Ecto neural progenitor cell (in vitro differentiated cells): Measurements from ENCODE around the gene TMCC2.
"Not testable (repeated sequence)": the region's sequence is repeated elsewhere in the genome, so short reads cannot be mapped to it uniquely, and the experiment has no call there.

Experiments used
- DNase-seq: peaks from one replicate; pipeline ENCODE4 v3.0.0-alpha.2; 2018; ENCODE audit warnings: low spot score

TMCC2 gene

DNA sequence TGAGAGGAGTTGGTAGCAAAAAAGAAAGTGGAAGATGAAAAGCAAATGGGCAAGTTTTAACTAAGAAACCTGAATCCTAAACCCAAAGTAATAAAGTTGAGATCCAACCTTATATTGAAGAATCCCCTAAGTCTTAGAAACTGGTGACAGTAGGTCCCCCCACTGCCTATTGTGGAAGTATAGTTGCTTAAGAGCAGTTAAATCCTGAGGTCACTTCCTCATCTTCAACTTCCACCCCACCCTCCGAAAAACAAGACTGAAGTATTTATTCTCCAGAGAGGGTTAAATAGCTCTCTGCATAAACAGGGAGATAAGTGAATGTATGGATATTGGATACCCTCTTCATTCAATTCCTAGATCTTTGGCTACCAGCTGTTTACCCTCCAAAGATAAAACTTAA, 13.0 kb upstream of the TMCC2 start:
- DNase-seq, result no peak

DNA sequence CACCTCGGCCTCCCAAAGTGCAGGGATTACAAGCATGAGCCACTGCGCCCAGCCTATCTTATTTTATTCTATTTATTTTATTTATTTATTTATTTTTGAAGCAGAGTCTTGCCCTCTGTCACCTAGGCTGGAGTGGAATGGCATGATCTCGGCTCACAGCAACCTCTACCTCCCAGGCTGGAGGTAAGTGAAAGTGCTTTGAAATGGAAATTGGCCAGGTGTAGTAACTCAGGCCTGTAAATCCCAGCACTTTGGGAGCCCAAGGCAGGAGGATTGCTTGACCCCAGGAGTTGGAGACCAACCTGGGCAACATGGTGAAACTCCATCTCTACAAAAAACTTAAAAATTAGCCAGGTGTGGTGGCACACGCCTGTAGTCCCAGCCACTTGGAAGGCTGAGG, 11.2 kb upstream of the TMCC2 start:
- no peak for DNase-seq

DNA sequence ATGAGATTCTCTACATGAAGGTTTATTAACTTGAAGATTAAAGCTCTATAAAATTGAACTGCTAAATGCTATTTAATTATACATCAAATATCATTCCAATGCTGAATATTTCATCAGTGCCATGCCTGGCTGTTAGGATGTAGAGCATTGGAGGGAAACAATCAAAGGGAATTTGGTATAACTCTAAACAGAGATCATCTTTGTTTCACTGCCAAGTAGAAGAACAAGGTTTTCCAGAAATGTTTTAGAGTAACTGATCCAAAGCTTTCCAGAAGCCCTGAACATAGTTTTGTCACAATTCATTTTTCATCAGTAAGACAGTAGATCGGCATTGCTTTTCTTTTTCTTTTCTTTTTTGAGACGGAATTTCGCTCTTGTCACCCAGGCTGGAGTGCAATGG, 10.3 kb upstream of the TMCC2 start:
- no peak for DNase-seq

DNA sequence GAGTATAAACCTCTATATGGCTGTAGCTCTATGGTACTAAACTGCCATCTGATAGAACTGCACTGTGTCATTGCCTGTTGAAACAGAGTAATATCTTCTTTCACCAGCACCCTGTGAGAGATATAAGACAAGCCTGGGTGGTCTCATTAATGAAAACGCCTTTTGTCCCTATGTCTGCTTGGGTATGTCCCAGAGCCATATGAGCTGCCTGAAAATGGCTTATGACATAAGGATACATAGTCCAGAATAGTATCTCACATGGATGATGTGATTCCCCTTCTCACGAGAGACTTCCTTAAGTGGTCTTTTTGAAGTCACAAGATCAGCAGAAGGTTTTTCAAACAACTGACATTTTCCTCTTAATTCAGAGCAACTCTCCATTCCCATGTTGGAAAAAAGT, 7.3 kb upstream of the TMCC2 start:
- DNase-seq, result no peak

DNA sequence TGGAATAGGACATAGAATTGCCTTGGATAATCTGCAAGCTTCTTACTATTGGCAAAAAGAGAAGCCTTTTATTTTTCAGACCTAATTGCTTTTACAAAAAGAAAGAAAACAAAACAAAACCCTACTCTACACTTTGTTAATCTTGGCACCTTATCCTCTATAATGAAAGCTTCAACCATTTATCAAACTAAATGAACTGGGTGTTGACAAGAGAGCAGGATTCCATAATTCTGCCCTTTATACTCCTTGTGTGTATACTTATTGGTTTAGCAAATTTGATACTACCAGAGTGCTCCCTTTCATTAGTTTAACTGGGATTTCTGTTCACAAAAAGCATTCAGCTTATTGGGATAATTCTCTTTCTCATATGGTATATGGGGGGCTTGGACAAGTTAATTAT, 3.0 kb upstream of the TMCC2 start:
- DNase-seq, result no peak

DNA sequence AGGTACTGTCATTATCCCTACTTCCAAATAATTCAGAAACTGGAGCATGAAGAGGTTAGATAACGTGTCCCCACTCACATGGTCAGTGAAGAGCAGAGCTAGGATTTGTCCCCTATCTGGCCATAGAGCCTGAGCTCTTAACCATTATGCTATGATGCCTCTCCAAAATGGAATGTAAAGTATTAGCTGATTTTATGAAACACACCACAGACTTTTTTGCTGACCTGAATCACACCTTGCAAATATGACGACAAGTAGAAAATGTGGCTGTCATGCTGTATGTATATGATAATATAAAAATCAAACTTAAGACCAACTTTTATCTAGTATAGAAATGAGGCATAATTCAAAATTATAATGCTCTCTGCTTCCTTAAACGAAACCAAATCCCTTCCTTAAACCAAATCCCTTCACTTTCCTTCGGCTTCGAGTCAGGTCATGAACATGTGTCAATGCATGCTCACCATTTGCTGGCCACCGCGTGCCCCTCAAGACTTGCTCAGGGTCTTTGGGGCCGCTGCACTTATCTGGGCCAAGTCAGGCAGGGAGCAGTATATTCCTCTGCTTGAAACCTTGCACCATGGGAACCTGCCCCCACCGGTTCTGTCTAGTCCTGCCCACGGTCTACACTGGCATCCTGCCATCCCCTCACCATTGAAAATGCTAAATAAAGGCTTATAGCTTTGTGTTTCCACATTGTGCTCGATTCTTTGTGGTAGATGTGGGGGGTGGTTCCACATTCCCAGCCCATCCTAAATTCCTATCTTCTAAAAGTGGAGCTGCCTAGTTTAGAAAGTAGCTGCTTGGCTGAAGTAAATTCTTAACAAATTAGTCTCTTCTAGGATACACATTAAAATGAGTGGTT, 1.6 kb upstream of the TMCC2 start:
- DNase-seq, result no peak

DNA sequence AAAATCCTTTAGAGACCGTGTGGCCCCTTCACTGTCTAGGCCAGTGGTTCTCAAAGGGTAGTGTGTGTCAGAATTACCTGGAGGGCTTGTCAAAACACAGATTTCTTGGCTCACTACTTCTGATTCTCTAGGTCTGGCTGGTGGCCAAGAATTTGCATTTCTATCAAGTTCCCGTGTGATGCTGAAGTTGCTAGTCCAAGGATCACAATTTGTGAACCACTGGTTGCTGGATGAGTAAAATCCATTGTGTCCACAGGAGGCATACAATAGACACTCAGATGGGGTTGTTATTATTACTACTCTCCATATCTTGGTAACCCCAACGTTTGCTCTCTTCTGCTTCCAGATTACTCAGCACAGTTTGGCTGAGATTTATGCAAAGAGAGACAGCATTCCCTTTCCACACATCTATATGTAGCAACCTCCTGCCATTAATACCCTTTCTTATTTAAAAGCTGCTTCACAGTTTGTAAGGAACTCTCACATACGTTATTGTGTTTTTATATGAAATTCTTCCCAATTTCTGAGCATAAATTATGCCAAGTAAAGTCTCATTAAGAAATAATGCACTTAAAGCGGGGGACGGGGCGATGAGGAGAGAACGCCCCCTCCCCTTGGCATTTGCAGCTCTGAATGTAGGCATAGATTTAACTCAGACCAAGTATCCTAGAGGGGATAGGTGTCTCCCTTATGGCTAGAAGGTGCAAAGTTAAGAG, 720 bp upstream of the TMCC2 start:
- DNase-seq, result no peak

DNA sequence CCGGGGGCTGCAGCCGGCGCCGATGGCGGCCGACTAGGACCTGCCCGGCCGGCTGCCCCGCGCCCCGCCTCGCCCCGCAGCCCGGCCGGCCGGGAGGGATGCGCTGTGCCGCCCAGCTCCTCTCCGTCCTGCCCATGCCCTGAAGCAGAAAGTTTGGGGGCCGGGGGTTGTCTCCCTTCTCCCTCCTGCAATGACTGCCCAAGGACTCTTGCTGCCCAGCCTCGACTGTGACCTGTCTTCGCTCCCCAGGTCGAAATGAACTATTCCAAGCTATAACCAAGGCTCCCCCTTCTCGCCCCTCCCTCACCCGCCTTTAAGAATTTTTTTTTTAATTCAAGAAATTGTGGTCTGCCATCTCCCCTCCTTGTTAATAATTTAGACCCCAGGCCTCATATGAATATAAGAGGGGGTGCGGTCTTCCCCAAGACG, 361 bp downstream of the TMCC2 start:
- no peak for DNase-seq

DNA sequence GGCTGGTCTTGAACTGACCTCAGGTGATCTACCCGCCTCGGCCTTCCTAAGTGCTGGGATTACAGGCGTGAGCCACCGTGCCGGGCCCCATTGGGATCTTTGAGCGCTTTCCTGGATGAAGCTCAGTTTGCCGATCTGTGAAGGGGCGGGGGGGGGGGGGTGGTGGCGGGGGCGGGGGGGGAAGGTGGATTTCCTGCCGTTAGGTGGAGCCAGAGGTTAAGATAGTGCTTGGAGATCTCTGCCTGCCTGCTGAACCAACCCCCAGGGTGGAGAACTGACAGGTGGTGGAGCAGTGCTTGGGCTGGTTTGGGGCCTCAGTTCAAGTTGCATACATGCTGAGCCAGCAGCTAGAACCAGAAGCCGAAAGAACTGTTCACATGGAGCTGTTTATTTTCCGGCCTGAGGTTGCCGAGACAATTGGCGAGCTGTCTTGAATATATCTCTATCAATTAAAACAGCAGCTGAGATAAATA, 1.7 kb downstream of the TMCC2 start:
- peak; percentile 79 for DNase-seq

DNA sequence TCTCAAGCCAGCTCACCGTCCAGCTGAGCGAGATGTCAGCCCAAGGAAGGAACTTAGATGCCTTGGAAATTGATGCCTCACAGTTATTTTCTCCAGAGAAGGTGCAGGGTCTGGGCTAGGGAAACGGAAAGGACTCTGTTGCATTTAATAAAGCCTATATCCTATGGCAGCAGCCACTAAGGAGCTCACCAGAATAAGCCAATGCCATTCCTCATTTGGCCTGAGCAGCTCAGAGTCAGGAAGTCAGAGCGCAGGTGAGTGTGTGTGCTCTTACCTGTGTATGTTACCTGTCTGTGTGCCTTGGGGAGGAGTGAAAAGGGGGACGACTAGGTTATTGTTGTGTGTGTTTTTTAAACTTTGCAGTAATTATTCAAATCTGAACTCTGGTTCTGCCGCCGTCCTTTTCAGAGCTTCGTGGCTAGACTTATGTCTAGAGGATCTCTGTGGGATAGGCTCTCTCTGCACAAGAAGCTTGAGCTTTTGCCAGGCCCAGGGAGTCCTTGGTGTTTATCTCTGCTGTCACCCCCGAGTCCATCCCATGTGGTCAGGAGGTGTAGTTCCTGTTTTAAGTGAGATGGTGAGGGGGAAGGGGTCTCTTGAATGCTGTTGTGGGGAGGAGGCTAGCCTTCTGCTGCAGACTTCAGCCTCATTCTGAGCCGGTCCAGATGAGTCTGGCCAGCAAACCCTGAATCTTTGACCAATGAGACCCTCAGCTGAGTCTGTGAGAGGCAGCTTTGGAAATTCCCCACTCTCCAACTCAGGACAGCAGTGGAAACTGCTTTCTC, 2.4 kb downstream of the TMCC2 start:
- DNase-seq, result no peak

DNA sequence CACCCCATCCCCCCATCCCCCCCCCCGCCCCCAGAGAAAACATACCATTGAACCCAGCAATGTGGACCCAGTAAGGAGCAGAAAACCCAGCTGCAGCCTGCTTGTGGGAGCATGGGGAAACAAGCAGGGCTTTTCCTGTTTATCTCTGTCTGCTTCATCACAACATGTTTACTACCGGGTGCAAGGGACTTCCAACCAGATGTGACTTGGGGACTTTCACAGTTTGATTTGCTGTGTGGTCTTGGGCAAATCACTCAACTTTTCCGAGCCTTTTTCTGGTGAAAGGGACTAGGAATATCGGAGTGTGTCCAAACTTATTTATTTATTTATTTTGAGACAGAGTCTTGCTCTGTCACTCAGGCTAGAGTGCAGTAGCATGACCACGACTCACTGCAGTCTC, 3.2 kb downstream of the TMCC2 start:
- DNase-seq, result no peak

DNA sequence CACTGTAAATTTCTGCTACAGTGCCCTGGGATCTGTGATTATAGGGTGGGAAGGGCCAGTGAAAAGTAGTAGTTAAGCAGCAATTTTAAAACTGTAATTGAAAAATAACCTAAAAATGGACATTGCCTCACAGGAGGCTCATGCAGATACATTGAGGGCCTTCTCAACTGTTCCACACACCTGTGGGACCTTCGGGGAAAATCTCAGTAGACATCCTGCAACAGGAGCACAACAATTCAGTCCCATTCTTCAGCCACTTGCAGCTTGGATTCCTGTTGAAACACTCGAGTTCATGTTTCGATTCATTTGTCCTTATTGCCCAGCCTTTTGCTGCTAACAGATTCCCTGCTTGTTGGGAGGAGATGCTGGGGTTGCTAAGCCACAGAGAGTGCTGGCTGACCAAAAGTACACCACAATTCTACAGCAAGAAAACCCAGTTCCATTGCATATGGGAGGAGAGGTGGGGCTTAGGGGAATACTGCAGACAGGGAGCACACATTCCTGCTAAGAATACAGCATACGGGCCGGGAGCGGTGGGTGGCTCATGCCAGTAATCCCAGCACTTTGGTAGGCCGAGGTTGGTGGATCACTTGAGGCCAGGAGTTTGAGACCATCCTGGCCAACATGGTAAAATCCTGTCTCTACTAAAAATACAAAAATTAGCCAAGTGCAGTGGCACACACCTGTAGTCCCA, 4.5 kb downstream of the TMCC2 start:
- no peak for DNase-seq

DNA sequence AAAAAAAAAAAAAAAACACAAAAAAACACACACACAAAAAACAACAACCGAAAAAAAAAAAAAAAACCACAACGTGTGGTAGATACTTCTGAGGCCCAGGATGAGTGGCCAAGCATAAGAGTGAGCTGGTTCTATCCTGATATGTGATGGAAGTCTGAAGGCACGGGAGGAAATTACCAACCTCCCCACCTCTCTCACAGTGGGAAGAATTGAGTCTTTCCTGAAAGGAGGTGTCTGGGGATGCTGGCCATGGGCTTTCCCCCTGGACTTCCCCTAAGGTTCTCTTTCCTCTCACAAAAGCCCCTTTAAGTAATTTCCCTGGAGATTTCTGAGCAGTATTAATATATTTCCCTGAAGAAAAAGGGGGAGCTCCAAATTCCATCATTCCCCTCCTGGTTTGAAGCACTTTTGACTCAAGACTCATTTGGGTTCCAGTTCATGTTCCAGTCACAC, 5.2 kb downstream of the TMCC2 start:
- no peak for DNase-seq

DNA sequence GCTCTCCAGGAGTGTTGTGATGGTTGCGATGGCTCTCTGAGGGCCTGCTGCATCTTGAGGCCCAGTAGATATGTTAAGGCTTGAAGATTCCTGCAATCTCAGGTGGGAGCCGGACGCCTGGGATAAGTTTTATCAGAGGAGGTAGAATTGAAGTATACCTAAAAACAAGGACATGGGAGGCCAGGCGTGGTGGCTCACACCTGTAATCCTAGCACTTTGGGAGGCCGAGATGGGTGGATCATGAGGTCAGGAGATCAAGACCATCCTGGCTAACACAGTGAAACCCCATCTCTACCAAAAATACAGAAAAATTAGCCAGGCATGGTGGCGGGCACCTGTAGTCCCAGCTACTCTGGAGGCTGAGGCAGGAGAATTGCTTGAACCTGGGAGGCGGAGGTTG, 6.2 kb downstream of the TMCC2 start:
- not testable (repeated sequence) for DNase-seq

DNA sequence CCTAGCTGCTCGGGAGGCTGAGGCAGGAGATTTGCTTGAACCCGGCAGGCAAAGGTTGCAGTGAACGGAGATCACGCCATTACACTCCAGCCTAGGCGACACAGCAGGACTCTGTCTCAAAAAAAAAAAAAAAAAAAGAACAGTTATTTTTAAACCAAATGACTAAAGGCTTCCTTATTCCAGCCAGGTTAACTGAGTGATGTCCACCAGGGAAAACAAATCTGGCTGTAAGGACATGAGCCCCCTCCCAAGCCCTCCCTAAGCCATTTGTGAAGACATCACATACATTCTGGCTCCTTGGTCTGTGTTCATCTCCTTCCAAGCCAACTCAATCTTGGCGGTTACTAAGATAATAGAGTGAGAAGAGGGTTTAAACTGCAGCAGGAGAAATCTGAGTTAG, 8.2 kb downstream of the TMCC2 start:
- no peak for DNase-seq

DNA sequence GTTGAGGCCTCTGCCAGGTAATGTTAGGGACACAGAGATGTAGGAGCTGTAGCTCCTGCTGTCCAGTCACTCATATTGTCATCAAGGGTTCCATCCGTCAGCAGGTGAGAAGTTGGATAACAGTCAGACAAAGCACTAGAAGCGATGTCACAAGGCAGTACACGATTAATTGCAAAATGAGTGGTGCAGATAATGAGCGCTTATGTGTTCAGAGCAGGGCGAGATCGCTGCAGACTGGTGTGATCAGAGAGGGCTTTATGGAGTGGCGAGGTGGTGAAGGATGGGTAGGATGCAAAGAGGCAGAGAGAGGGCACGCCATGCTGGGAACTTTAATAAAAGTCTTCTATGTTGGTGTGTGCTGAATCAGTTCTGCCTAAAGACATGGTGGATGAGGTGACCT, 8.8 kb downstream of the TMCC2 start:
- DNase-seq, result no peak

DNA sequence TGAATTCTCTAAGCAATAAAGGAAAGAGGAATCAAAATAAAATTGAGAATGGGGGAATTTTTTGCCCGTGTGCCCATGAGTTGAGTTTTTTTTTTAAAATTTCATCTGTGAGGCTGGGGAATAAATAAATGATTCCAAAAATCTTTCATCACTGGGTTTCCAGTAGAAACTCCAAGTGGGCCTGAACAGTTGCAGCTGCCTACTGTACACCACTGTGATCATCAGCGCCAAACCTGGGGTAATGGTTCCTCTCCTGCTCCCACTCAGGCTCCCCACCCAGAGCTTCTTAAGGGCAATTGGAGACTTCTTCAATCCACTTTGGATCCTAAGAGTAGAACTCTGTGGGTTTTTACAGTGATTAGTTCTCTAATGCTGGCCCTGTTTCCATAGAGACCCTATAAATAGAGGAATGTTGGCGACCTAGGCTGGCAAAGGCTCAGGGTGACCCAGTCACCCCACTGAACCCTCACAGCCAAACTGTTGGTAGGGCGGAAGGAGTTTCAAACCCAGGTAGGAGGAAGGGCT, 9.3 kb downstream of the TMCC2 start:
- DNase-seq, result no peak

DNA sequence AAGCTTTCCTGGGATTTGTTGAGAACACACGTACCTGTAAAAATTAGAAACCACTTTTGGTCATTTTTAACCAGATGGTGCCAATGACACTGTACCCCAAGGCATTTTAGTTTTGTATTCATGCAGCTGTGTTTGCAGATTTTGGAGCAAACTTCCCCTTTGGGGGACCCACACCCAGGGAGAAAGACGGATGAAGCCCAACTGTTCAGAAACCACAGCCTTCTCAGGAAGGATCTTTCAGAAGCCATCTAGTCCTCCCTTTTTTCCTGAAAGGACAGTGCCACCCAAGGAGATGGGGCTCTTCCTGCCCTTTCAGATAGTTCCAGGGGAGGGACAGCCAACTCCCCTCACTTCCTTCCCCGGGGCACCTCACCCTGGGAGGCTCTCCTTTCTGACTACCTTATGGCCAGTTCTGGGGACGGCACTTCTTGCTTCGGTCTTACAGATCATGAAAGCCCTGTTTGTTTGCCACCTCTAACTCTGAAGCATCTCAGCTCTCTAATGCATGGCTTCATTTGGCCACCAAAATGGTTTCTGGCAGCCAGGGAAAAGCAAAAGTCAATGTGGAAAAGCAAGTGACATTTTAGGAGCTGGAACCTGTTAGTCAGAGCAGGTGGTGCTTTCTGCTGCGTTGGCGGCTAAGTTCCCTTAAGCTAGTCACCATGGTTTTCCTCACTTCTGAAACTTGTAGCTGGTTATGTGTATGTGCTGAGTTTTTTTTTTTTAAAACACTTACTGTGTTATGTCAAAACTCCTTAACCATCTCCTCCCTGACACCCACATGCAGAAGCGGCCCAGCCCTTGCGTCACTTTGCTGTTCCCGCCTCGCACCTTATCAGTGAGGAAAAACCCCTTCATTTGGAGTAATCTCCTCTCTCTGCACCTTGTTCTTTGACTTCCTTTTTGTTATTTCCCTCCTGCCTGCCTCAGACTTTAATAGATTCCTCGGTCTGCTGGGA, 10.1 kb downstream of the TMCC2 start:
- no peak for DNase-seq

DNA sequence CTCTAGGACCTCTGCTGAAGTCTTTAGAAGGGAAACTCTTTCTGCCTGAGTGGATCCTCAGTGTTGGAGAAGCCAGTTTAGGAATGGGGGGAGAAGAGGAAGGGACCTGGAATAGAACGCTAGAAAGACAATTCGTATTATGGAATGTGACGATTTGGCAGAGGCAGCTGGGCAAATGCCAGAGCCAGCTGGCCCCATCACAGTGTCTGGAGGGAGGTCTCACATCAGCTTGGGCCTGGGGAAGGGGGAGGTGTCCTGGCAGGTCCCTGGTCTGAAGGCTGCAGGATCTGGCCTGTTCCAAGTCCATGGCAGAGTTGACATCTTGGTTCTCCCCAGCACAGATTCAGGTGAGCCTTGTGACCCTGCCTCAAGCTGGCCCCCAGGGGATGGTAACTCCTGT, 11.3 kb downstream of the TMCC2 start:
- DNase-seq, result no peak

DNA sequence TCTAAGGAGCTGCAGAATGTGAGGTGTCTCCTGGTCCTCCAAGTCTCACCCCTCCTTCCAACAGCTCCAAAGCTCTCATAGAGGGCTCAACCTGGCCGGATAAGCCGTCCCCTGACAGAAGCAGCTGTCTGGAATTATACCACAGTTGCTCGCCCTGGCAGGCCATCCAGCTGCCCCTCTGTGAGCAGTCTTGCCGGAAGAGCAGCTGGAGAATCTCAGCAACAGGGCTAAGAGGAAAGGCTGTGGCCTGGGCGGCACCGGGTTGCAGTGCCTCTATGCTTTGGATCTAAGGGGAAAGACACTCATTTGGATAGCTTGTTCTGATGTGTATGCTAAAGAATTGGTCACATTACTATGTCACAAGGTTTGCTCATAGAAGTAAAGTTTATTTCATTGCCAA, 12.4 kb downstream of the TMCC2 start:
- no peak for DNase-seq

DNA sequence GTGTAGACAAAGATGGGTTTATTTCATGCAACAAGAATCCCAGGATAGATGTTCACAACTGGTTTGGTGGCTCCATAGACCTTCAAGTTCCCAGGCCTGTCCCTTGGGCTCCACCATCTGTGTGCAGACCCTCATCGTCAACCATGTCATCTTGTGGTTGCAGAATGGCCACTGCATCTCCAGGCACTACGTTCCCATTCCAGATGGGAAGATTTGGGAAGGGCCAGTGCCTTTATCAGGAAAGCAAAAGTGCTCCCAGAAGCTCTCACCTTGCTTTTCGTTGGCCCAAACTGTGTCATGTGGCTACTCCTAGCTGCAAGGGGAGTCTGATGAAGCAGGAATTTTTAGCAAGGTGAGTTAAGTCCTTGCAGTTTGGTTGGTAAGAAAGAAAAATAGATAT, 12.8 kb downstream of the TMCC2 start:
- DNase-seq, result no peak
